ENCODE results near the gene SEMA7A.

Gene SEMA7A

DNA sequence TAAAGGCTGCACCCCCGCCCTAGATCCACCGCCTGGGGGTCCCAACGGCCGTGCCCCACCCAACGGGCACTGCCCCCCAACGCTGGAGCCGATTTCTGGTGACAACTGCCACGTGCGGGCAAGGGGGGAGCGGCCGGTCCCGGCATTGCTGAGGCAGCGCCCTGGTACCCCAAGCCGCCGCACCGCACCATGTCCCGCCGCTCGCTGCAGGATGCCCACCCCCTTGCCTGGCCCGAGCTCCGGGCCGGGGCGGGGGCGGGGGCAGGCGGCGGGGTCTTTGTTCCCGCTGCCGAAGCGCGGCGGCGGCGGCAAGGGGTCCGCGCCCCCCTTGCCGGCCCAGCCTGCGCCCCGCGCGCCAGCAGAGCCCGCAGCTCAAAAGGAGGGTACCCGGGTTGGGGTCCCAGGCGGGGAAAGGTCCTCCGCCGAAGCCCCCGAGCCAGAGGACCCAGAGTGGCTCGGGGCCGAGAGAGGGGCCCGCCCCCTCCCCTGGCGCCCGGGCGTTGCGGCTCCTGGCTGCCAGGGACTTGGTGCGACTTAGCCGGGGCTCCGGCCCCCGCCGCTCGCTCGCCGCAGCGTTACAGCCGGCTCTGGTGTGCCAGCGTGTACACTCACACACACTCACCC, 678 bp downstream of the SEMA7A start:
- TF ChIP-seq SIN3A (IDR thresholded peaks at IDR 0.05; ENCODE audit: borderline replicate concordance, insufficient read depth, low read length) (no peak), FOXP2 (optimal IDR thresholded peaks at IDR 0.05; ENCODE audit: borderline replicate concordance, extremely low read depth, extremely low read length, insufficient read depth) (no peak), TAF1 (IDR thresholded peaks at IDR 0.05; ENCODE audit: borderline replicate concordance, insufficient read depth, low read length) (no peak), POLR2AphosphoS5 (IDR thresholded peaks at IDR 0.05; ENCODE audit: low read depth, low read length) (no peak)
- TF ChIP-seq, protein P1, sequence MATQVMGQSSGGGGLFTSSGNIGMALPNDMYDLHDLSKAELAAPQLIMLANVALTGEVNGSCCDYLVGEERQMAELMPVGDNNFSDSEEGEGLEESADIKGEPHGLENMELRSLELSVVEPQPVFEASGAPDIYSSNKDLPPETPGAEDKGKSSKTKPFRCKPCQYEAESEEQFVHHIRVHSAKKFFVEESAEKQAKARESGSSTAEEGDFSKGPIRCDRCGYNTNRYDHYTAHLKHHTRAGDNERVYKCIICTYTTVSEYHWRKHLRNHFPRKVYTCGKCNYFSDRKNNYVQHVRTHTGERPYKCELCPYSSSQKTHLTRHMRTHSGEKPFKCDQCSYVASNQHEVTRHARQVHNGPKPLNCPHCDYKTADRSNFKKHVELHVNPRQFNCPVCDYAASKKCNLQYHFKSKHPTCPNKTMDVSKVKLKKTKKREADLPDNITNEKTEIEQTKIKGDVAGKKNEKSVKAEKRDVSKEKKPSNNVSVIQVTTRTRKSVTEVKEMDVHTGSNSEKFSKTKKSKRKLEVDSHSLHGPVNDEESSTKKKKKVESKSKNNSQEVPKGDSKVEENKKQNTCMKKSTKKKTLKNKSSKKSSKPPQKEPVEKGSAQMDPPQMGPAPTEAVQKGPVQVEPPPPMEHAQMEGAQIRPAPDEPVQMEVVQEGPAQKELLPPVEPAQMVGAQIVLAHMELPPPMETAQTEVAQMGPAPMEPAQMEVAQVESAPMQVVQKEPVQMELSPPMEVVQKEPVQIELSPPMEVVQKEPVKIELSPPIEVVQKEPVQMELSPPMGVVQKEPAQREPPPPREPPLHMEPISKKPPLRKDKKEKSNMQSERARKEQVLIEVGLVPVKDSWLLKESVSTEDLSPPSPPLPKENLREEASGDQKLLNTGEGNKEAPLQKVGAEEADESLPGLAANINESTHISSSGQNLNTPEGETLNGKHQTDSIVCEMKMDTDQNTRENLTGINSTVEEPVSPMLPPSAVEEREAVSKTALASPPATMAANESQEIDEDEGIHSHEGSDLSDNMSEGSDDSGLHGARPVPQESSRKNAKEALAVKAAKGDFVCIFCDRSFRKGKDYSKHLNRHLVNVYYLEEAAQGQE (IDR thresholded peaks at IDR 0.05; ENCODE audit: insufficient read depth in 1 of 2, low read depth in 2 of 2, low read length in 2 of 2): no peak

GRCh38 chr15:74432271-74432967, 1.3 kb downstream of the SEMA7A start:
- TF ChIP-seq FOXP2 (optimal IDR thresholded peaks at IDR 0.05; ENCODE audit: borderline replicate concordance, extremely low read depth, extremely low read length, insufficient read depth): no peak
- no peak for TF ChIP-seq SIN3A (IDR thresholded peaks at IDR 0.05; ENCODE audit: borderline replicate concordance, insufficient read depth, low read length)
- no peak for TF ChIP-seq TAF1 (IDR thresholded peaks at IDR 0.05; ENCODE audit: borderline replicate concordance, insufficient read depth, low read length)
- TF ChIP-seq, protein P1 (IDR thresholded peaks at IDR 0.05; ENCODE audit: insufficient read depth in 1 of 2, low read depth in 2 of 2, low read length in 2 of 2): no peak
- TF ChIP-seq POLR2AphosphoS5 (IDR thresholded peaks at IDR 0.05; ENCODE audit: low read depth, low read length): no peak

DNA sequence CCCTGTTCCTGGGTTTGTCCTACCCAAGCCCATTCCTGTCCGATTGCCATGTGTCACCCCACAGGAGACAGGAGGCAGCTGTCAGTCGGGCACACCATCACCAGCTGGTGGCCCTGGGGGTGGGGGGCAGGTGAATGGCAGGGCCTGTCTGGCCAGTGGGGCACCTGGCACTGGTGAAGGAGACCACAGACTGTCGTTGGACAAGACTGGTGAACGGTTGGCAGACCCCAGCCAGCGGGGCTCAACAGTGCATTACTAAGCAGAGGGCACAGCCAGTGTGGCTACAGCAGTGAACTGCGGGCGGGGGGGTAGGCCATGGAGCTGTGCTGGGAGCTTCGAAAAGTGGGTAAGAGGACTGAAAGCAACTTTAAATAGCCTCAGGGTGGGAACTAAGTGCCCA, 2.1 kb downstream of the SEMA7A start:
- TF ChIP-seq TAF1 (IDR thresholded peaks at IDR 0.05; ENCODE audit: borderline replicate concordance, insufficient read depth, low read length): no peak
- TF ChIP-seq SIN3A (IDR thresholded peaks at IDR 0.05; ENCODE audit: borderline replicate concordance, insufficient read depth, low read length): no peak
- no peak for TF ChIP-seq POLR2AphosphoS5 (IDR thresholded peaks at IDR 0.05; ENCODE audit: low read depth, low read length)
- TF ChIP-seq, protein P1 (IDR thresholded peaks at IDR 0.05; ENCODE audit: insufficient read depth in 1 of 2, low read depth in 2 of 2, low read length in 2 of 2): no peak

- TF ChIP-seq POLR2AphosphoS5 (IDR thresholded peaks at IDR 0.05; ENCODE audit: low read depth, low read length) (no peak), FOXP2 (optimal IDR thresholded peaks at IDR 0.05; ENCODE audit: borderline replicate concordance, extremely low read depth, extremely low read length, insufficient read depth) (no peak), SIN3A (IDR thresholded peaks at IDR 0.05; ENCODE audit: borderline replicate concordance, insufficient read depth, low read length) (no peak), TAF1 (IDR thresholded peaks at IDR 0.05; ENCODE audit: borderline replicate concordance, insufficient read depth, low read length) (no peak)
- TF ChIP-seq, protein P1 (IDR thresholded peaks at IDR 0.05; ENCODE audit: insufficient read depth in 1 of 2, low read depth in 2 of 2, low read length in 2 of 2): no peak
These were observed 2.6 kb downstream of the SEMA7A start for GRCh38 chr15:74431116-74431515.
